Activated naive CD8-positive, alpha-beta T cell treated with anti-CD3 and anti-CD28 coated beads for 36 hours (primary cell): ENCODE data around the gene PAPSS1. TPM values are rescaled to one million over a fixed set of nuclear protein-coding genes. Genes with fewer than 3 reads are reported as not detected.

Source experiments
- DNase-seq: peaks from one replicate; pipeline ENCODE4 v3.0.0; 2021
- H3K27ac Mint-ChIP-seq: one replicate; pipeline ENCODE4 v1.8.0; 2022; ENCODE audit warnings: mild to moderate bottlenecking, moderate library complexity, mixed read lengths
- H3K27me3 Mint-ChIP-seq: one replicate; pipeline ENCODE4 v1.8.0; 2022; ENCODE audit warnings: mild to moderate bottlenecking, mixed read lengths
- H3K36me3 Mint-ChIP-seq: one replicate; pipeline ENCODE4 v1.8.0; 2021; ENCODE audit warnings: mild to moderate bottlenecking, mixed read lengths
- H3K4me1 Mint-ChIP-seq: one replicate; pipeline ENCODE4 v1.8.0; 2021; ENCODE audit warnings: mixed read lengths
- H3K4me3 Mint-ChIP-seq: one replicate; pipeline ENCODE4 v1.8.0; 2022; ENCODE audit warnings: mild to moderate bottlenecking, moderate library complexity, mixed read lengths
- H3K9me3 Mint-ChIP-seq: one replicate; pipeline ENCODE4 v1.8.0; 2022; ENCODE audit warnings: mixed read lengths
- total RNA-seq, 2 experiments: library from RNA; stranded (reverse); gene quantifications; one replicate each; pipeline ENCODE4 v1.2.3, GENCODE V29; 2021

Gene PAPSS1
- total RNA-seq, 2 experiments from 2014 or later, result 26.3 to 26.6 TPM

- Mint-ChIP-seq H3K27ac (no peak overlapping the region), H3K4me3 (no peak overlapping the region), H3K9me3 (no peaks in the 10 kb centered on the region), H3K27me3 (no peaks in the 10 kb centered on the region), H3K4me1 (no peaks in the 10 kb centered on the region), H3K36me3 (peaks cover 4% of the 10 kb centered on the region)
- no peak for DNase-seq
Observed at GRCh38 chr4:107640197-107640596, 79.8 kb downstream of the PAPSS1 start.

GRCh38 chr4:107635735-107636134 is 84.3 kb downstream of the PAPSS1 start:
- no peaks in the 10 kb centered on the region for H3K9me3 Mint-ChIP-seq
- H3K36me3 Mint-ChIP-seq, result peaks cover 1% of the 10 kb centered on the region
- no peak for DNase-seq
- H3K4me3 Mint-ChIP-seq, result no peak overlapping the region
- no peaks in the 10 kb centered on the region for H3K4me1 Mint-ChIP-seq
- no peaks in the 10 kb centered on the region for H3K27me3 Mint-ChIP-seq
- no peak overlapping the region for H3K27ac Mint-ChIP-seq

- Mint-ChIP-seq H3K36me3 (peaks cover 17% of the 10 kb centered on the region), H3K9me3 (no peaks in the 10 kb centered on the region), H3K4me1 (no peaks in the 10 kb centered on the region), H3K27ac (no peak overlapping the region), H3K27me3 (no peaks in the 10 kb centered on the region), H3K4me3 (no peak overlapping the region)
- no peak for DNase-seq
Observed at GRCh38 chr4:107631560-107631959, 88.5 kb downstream of the PAPSS1 start.

GRCh38 chr4:107630185-107630705 is 89.8 kb downstream of the PAPSS1 start:
- H3K9me3 Mint-ChIP-seq, result no peaks in the 10 kb centered on the region
- no peak overlapping the region for H3K4me3 Mint-ChIP-seq
- H3K4me1 Mint-ChIP-seq, result no peaks in the 10 kb centered on the region
- DNase-seq, result no peak
- no peak overlapping the region for H3K27ac Mint-ChIP-seq
- H3K36me3 Mint-ChIP-seq, result peaks cover 22% of the 10 kb centered on the region
- no peaks in the 10 kb centered on the region for H3K27me3 Mint-ChIP-seq

- Mint-ChIP-seq H3K27ac (no peak overlapping the region), H3K27me3 (no peaks in the 10 kb centered on the region), H3K36me3 (peaks cover 29% of the 10 kb centered on the region), H3K4me3 (no peak overlapping the region), H3K9me3 (no peaks in the 10 kb centered on the region), H3K4me1 (no peaks in the 10 kb centered on the region)
- DNase-seq, result no peak
Observed at GRCh38 chr4:107629318-107629717, 90.7 kb downstream of the PAPSS1 start.

- H3K4me1 Mint-ChIP-seq, result peaks cover 2% of the 10 kb centered on the region
- no peaks in the 10 kb centered on the region for H3K27me3 Mint-ChIP-seq
- no peak for DNase-seq
- H3K4me3 Mint-ChIP-seq, result no peak overlapping the region
- no peak overlapping the region for H3K27ac Mint-ChIP-seq
- peaks cover 7% of the 10 kb centered on the region for H3K9me3 Mint-ChIP-seq
- H3K36me3 Mint-ChIP-seq, result peaks cover 46% of the 10 kb centered on the region
Observed at GRCh38 chr4:107625391-107625902, 94.6 kb downstream of the PAPSS1 start.

GRCh38 chr4:107624024-107624423 is 96.0 kb downstream of the PAPSS1 start:
- peaks cover 7% of the 10 kb centered on the region for H3K9me3 Mint-ChIP-seq
- DNase-seq, result no peak
- no peak overlapping the region for H3K4me3 Mint-ChIP-seq
- peaks cover 2% of the 10 kb centered on the region for H3K4me1 Mint-ChIP-seq
- peaks cover 37% of the 10 kb centered on the region for H3K36me3 Mint-ChIP-seq
- no peak overlapping the region for H3K27ac Mint-ChIP-seq
- no peaks in the 10 kb centered on the region for H3K27me3 Mint-ChIP-seq

GRCh38 chr4:107622006-107622405 is 98.0 kb downstream of the PAPSS1 start:
- Mint-ChIP-seq H3K36me3 (peaks cover 44% of the 10 kb centered on the region), H3K9me3 (peaks cover 9% of the 10 kb centered on the region), H3K4me3 (no peak overlapping the region), H3K4me1 (peaks cover 2% of the 10 kb centered on the region), H3K27ac (no peak overlapping the region), H3K27me3 (no peaks in the 10 kb centered on the region)
- no peak for DNase-seq

- Mint-ChIP-seq H3K36me3 (peaks cover 44% of the 10 kb centered on the region), H3K27ac (no peak overlapping the region), H3K4me3 (no peak overlapping the region), H3K27me3 (no peaks in the 10 kb centered on the region), H3K9me3 (peaks cover 11% of the 10 kb centered on the region), H3K4me1 (peaks cover 2% of the 10 kb centered on the region)
- no peak for DNase-seq
Observed at GRCh38 chr4:107619731-107620130, 100.3 kb downstream of the PAPSS1 start.

GRCh38 chr4:107619066-107619465 is 101.0 kb downstream of the PAPSS1 start:
- Mint-ChIP-seq H3K4me3 (no peak overlapping the region), H3K27me3 (no peaks in the 10 kb centered on the region), H3K27ac (no peak overlapping the region), H3K9me3 (peaks cover 11% of the 10 kb centered on the region), H3K4me1 (peaks cover 2% of the 10 kb centered on the region), H3K36me3 (peaks cover 42% of the 10 kb centered on the region)
- DNase-seq, result no peak

GRCh38 chr4:107618656-107619055 is 101.4 kb downstream of the PAPSS1 start:
- Mint-ChIP-seq H3K4me1 (peaks cover 2% of the 10 kb centered on the region), H3K9me3 (peaks cover 7% of the 10 kb centered on the region), H3K27ac (no peak overlapping the region), H3K36me3 (peaks cover 38% of the 10 kb centered on the region), H3K4me3 (no peak overlapping the region), H3K27me3 (no peaks in the 10 kb centered on the region)
- no peak for DNase-seq

GRCh38 chr4:107616838-107617389 is 103.1 kb downstream of the PAPSS1 start:
- Mint-ChIP-seq H3K27ac (no peak overlapping the region), H3K36me3 (peaks cover 37% of the 10 kb centered on the region), H3K27me3 (no peaks in the 10 kb centered on the region), H3K4me3 (no peak overlapping the region), H3K4me1 (peaks cover 2% of the 10 kb centered on the region), H3K9me3 (peaks cover 4% of the 10 kb centered on the region)
- DNase-seq, result no peak

- DNase-seq, result no peak
- Mint-ChIP-seq H3K27ac (no peak overlapping the region), H3K4me3 (no peak overlapping the region), H3K4me1 (peaks cover 2% of the 10 kb centered on the region), H3K36me3 (peaks cover 42% of the 10 kb centered on the region), H3K9me3 (peaks cover 4% of the 10 kb centered on the region), H3K27me3 (no peaks in the 10 kb centered on the region)
Observed at GRCh38 chr4:107615809-107616208, 104.2 kb downstream of the PAPSS1 start.

- no peaks in the 10 kb centered on the region for H3K4me1 Mint-ChIP-seq
- H3K27ac Mint-ChIP-seq, result no peak overlapping the region
- H3K36me3 Mint-ChIP-seq, result no peaks in the 10 kb centered on the region
- no peaks in the 10 kb centered on the region for H3K9me3 Mint-ChIP-seq
- no peak overlapping the region for H3K4me3 Mint-ChIP-seq
- H3K27me3 Mint-ChIP-seq, result no peaks in the 10 kb centered on the region
- DNase-seq, result no peak
Observed at GRCh38 chr4:107603430-107603829, 116.6 kb downstream of the PAPSS1 start.

GRCh38 chr4:107600983-107601382 is 119.1 kb downstream of the PAPSS1 start:
- Mint-ChIP-seq H3K27me3 (no peaks in the 10 kb centered on the region), H3K4me1 (no peaks in the 10 kb centered on the region), H3K9me3 (no peaks in the 10 kb centered on the region), H3K36me3 (no peaks in the 10 kb centered on the region), H3K4me3 (no peak overlapping the region), H3K27ac (no peak overlapping the region)
- no peak for DNase-seq

GRCh38 chr4:107600436-107600835 is 119.6 kb downstream of the PAPSS1 start:
- DNase-seq, result no peak
- no peaks in the 10 kb centered on the region for H3K36me3 Mint-ChIP-seq
- H3K4me3 Mint-ChIP-seq, result no peak overlapping the region
- no peaks in the 10 kb centered on the region for H3K27me3 Mint-ChIP-seq
- H3K4me1 Mint-ChIP-seq, result no peaks in the 10 kb centered on the region
- no peaks in the 10 kb centered on the region for H3K9me3 Mint-ChIP-seq
- H3K27ac Mint-ChIP-seq, result no peak overlapping the region
